CD4-positive, CD25-positive, alpha-beta regulatory T cell (primary cell): Measurements from ENCODE around the gene CCDC106. TPM values are rescaled to one million over a fixed set of nuclear protein-coding genes. Genes with fewer than 3 reads are reported as not detected.

Experiments
- ATAC-seq, 2 donors: fragments of 150-1000 bp; cut with Tn5 transposase; one replicate each; pipeline ENCODE4 v1.10.0; 2021; ENCODE audit warnings: low read depth in 2 of 2, moderate number of reproducible peaks in 2 of 2, moderate library complexity in 1 of 2
- DNase-seq, 3 donors: peaks; one replicate each; pipeline versions ENCODE4 v3.0.0 to v3.0.0-alpha.2; 2012 to 2022; ENCODE audit warnings: mixed read lengths in 1 of 3
- H3K27ac ChIP-seq: one replicate; pipeline ENCODE4 v1.7.0; 2013; ENCODE audit warnings: mild to moderate bottlenecking, low read length; ENCODE audit not compliant: insufficient read depth, poor library complexity, severe bottlenecking
- H3K27me3 ChIP-seq: one replicate; pipeline ENCODE4 v1.7.0; 2013; ENCODE audit warnings: low read length; ENCODE audit not compliant: control insufficient read depth, insufficient read depth
- H3K36me3 ChIP-seq: one replicate; pipeline ENCODE4 v1.7.0; 2013; ENCODE audit warnings: mild to moderate bottlenecking, low read length, moderate library complexity; ENCODE audit not compliant: control insufficient read depth, insufficient read depth
- H3K4me1 ChIP-seq: 2 replicates; pipeline ENCODE4 v1.7.0; 2013; ENCODE audit warnings: mild to moderate bottlenecking, low read length; ENCODE audit not compliant: insufficient read depth, control insufficient read depth, poor library complexity, severe bottlenecking
- H3K4me3 ChIP-seq: one replicate; pipeline ENCODE4 v1.7.0; 2013; ENCODE audit warnings: low read depth, mild to moderate bottlenecking, low read length, moderate library complexity
- H3K9me3 ChIP-seq, 2 experiments: 1 replicate in 1 of 2; 2 replicates in 1 of 2; pipeline ENCODE4 v1.7.0; 2013; ENCODE audit warnings: low read length in 2 of 2, mild to moderate bottlenecking in 1 of 2, moderate library complexity in 1 of 2; ENCODE audit not compliant: control insufficient read depth in 2 of 2
- H3K27ac Mint-ChIP-seq, 3 donors: one replicate each; pipeline ENCODE4 v1.8.0; 2020 to 2022; ENCODE audit warnings: mild to moderate bottlenecking in 3 of 3, mixed read lengths in 3 of 3, moderate library complexity in 2 of 3
- H3K27me3 Mint-ChIP-seq: one replicate; pipeline ENCODE4 v1.8.0; 2022; ENCODE audit warnings: mild to moderate bottlenecking, mixed read lengths
- H3K36me3 Mint-ChIP-seq: one replicate; pipeline ENCODE4 v1.8.0; 2020; ENCODE audit warnings: mixed read lengths
- H3K4me1 Mint-ChIP-seq, 4 donors: one replicate each; pipeline ENCODE4 v1.8.0; 2020 to 2022; ENCODE audit warnings: mixed read lengths in 4 of 4, mild to moderate bottlenecking in 1 of 4
- H3K4me3 Mint-ChIP-seq, 4 donors: one replicate each; pipeline ENCODE4 v1.8.0; 2020 to 2022; ENCODE audit warnings: mild to moderate bottlenecking in 4 of 4, mixed read lengths in 4 of 4, moderate library complexity in 3 of 4
- H3K9me3 Mint-ChIP-seq, 7 donors: one replicate each; pipeline ENCODE4 v1.8.0; 2020 to 2022; ENCODE audit warnings: mixed read lengths in 7 of 7, mild to moderate bottlenecking in 3 of 7, moderate library complexity in 2 of 7
- polyA plus RNA-seq, 4 donors: library from polyadenylated mRNA; unstranded; fragments of 300-500 nt; fragmentation: Illumina TruSeq; gene quantifications; one replicate each; pipeline ENCODE4 v1.2.3, GENCODE V29; 2021
- total RNA-seq: library from RNA; stranded (reverse); gene quantifications from one replicate; pipeline ENCODE4 v1.2.3, GENCODE V29; 2022

Gene CCDC106
- total and polyA plus RNA-seq, 5 donors from 2014 or later, result 0.22 to 1.0 (median 0.56) TPM

- Histone ChIP-seq H3K4me3 (no peak overlapping the region), H3K36me3 (peaks cover 73% of the 10 kb centered on the region), H3K4me1 (peaks cover 11% of the 10 kb centered on the region), H3K9me3 (no peaks in the 10 kb centered on the region), H3K27ac (no peak overlapping the region), H3K27me3 (no peaks in the 10 kb centered on the region)
- Mint-ChIP-seq H3K4me3 (no peak overlapping the region), H3K36me3 (peaks cover 27% of the 10 kb centered on the region), H3K27me3 (no peaks in the 10 kb centered on the region), H3K4me1 (peaks cover 5 to 53% (median 11%) of the 10 kb centered on the region in 4 donors), H3K9me3 (no peaks in the 10 kb centered on the region), H3K27ac (no peak overlapping the region)
- DNase-seq, result no peak
- no peak for ATAC-seq
Measured at GRCh38 chr19:55668603-55669348, 20.8 kb downstream of the CCDC106 start.

DNA sequence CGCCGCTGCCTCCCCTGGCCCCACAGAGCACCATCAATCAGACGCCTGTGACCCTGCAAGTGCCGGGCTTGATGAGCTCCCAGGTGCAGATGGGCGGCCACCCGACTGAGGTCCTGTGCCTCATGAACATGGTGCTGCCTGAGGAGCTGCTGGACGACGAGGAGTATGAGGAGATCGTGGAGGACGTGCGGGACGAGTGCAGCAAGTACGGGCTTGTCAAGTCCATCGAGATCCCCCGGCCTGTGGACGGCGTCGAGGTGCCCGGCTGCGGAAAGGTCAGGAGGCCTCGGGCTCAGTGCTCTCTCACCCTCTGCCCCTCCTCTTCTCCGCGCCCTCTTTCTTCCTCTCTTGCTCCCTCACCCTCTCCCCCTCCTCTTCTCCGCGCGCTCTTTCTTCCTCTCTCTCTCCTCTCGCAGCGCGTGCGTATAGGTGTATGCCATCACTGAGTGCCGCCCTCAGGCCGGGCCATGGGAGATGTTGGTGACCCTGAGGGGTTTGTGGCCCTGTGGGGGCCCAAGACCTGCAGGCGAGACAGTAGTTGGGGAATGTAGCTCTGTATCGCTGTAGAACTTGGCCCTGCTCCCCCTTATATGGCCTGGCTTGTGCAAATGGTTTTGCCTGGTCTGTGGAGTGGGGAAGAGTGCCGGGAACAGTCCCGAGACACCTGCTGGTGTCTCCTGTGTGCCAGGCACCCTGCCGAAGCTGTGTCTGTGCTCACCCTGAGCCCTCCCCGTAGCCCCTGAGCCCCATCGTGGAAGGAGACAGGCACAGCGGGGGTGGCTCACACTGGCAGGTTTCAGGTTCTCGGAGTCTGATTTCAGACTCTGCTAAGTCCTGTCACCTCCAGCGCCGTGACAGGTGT is 21.6 kb downstream of the CCDC106 start:
- peaks cover 5 to 53% (median 11%) of the 10 kb centered on the region in 4 donors for H3K4me1 Mint-ChIP-seq
- no peak for DNase-seq
- Histone ChIP-seq H3K27me3 (no peaks in the 10 kb centered on the region), H3K4me1 (peaks cover 16% of the 10 kb centered on the region), H3K4me3 (no peak overlapping the region), H3K27ac (no peak overlapping the region), H3K9me3 (no peaks in the 10 kb centered on the region), H3K36me3 (peaks cover 65% of the 10 kb centered on the region)
- H3K27ac Mint-ChIP-seq, result no peak overlapping the region
- H3K9me3 Mint-ChIP-seq, result no peaks in the 10 kb centered on the region
- no peak for ATAC-seq
- no peaks in the 10 kb centered on the region for H3K27me3 Mint-ChIP-seq
- H3K36me3 Mint-ChIP-seq, result peaks cover 21% of the 10 kb centered on the region
- peak overlapping the region in 1 of 4 donors; percentile 61 for H3K4me3 Mint-ChIP-seq

- Histone ChIP-seq H3K27ac (peak overlapping the region; percentile 19), H3K36me3 (peaks cover 60% of the 10 kb centered on the region)
- peaks cover 18% of the 10 kb centered on the region for H3K36me3 Mint-ChIP-seq
Measured at GRCh38 chr19:55670280-55671053, 22.5 kb downstream of the CCDC106 start.

GRCh38 chr19:55671054-55671378 is 23.0 kb downstream of the CCDC106 start:
- peak overlapping the region in 2 of 4 donors; percentile 59 to 86 for H3K4me3 Mint-ChIP-seq
- Histone ChIP-seq H3K36me3 (peaks cover 57% of the 10 kb centered on the region), H3K27me3 (no peaks in the 10 kb centered on the region), H3K9me3 (no peaks in the 10 kb centered on the region), H3K4me3 (no peak overlapping the region), H3K4me1 (peaks cover 24% of the 10 kb centered on the region), H3K27ac (peak overlapping the region; percentile 19)
- ATAC-seq, result no peak
- peak overlapping the region in 1 of 3 donors; percentile 52 for H3K27ac Mint-ChIP-seq
- no peaks in the 10 kb centered on the region for H3K9me3 Mint-ChIP-seq
- H3K36me3 Mint-ChIP-seq, result peaks cover 16% of the 10 kb centered on the region
- DNase-seq, result no peak
- H3K27me3 Mint-ChIP-seq, result no peaks in the 10 kb centered on the region
- peaks cover 13 to 53% (median 17%) of the 10 kb centered on the region in 4 donors for H3K4me1 Mint-ChIP-seq

More at GRCh38 chr19:55670280-55671053, 22.5 kb downstream of the CCDC106 start:
- H3K27ac Mint-ChIP-seq, result no peak overlapping the region
- Histone ChIP-seq H3K4me3 (no peak overlapping the region), H3K9me3 (no peaks in the 10 kb centered on the region), H3K27me3 (no peaks in the 10 kb centered on the region), H3K4me1 (peaks cover 19% of the 10 kb centered on the region)
- no peaks in the 10 kb centered on the region for H3K27me3 Mint-ChIP-seq
- peak in 2 of 3 donors; percentile 22 to 27 for DNase-seq
- H3K4me3 Mint-ChIP-seq, result peak overlapping the region in 3 of 4 donors; percentile 21 to 86 (median 61)
- no peak for ATAC-seq
- peaks cover 8 to 51% (median 11%) of the 10 kb centered on the region in 4 donors for H3K4me1 Mint-ChIP-seq
- no peaks in the 10 kb centered on the region for H3K9me3 Mint-ChIP-seq

GRCh38 chr19:55672418-55672817 is 24.4 kb downstream of the CCDC106 start:
- Mint-ChIP-seq H3K36me3 (peaks cover 15% of the 10 kb centered on the region), H3K4me1 (peaks cover 19 to 56% (median 24%) of the 10 kb centered on the region in 4 donors)

DNA sequence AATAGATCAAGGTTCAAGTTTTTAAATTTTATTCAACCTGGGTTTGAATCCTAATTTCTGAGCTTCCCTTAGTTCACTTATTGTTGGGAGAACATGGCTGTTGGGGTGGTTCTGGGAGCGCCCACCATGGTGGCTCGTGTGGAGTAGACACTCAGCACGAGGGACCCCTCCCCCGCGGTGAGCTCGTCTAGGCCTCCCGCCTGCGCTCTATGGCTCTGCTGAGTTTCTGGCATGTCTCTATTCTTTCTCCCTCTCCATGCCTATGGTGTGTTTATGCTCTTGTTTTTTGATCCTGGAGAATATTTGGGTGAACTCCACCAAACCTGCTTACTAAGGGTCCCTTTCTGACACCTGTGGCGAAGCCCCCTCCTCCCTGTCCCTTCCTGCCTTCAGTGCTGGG is 25.5 kb downstream of the CCDC106 start:
- Mint-ChIP-seq H3K9me3 (peaks cover 0 to 3% (median 0%) of the 10 kb centered on the region in 7 donors), H3K27me3 (no peaks in the 10 kb centered on the region), H3K4me1 (peaks cover 19 to 62% (median 29%) of the 10 kb centered on the region in 4 donors), H3K4me3 (peak overlapping the region; percentile 47 to 76 (median 56)), H3K27ac (peak overlapping the region in 2 of 3 donors; percentile 38 to 42), H3K36me3 (peaks cover 19% of the 10 kb centered on the region)
- peaks cover 45% of the 10 kb centered on the region for H3K4me1 ChIP-seq
- ATAC-seq (no peak), DNase-seq (no peak)
- peaks cover 44% of the 10 kb centered on the region for H3K36me3 ChIP-seq
- H3K27me3 ChIP-seq, result no peaks in the 10 kb centered on the region
- H3K4me3 ChIP-seq, result no peak overlapping the region
- no peaks in the 10 kb centered on the region for H3K9me3 ChIP-seq
- H3K27ac ChIP-seq, result peak overlapping the region; percentile 85

More at GRCh38 chr19:55672418-55672817, 24.4 kb downstream of the CCDC106 start:
- Mint-ChIP-seq H3K9me3 (peaks cover 0 to 3% (median 0%) of the 10 kb centered on the region in 7 donors), H3K27me3 (no peaks in the 10 kb centered on the region), H3K4me3 (peak overlapping the region in 3 of 4 donors; percentile 6 to 76 (median 44)), H3K27ac (no peak overlapping the region)
- Histone ChIP-seq H3K36me3 (peaks cover 48% of the 10 kb centered on the region), H3K27me3 (no peaks in the 10 kb centered on the region), H3K27ac (peak overlapping the region; percentile 6), H3K9me3 (no peaks in the 10 kb centered on the region), H3K4me3 (no peak overlapping the region), H3K4me1 (peaks cover 38% of the 10 kb centered on the region)
- ATAC-seq (no peak), DNase-seq (no peak)

DNA sequence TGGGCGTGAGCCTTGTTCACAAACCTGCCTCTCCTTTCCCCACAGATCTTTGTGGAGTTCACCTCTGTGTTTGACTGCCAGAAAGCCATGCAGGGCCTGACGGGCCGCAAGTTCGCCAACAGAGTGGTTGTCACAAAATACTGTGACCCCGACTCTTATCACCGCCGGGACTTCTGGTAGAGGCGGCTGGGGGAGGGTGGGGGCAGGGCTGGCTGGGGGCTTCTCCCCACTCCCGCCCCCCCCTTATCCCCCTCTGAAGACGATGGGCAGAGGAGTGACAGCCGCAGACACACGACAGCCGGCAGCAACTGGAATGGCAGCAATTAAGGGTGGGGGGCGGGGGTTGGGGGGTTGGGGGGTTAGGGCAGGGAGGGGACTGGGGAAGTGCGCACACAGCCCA is 25.9 kb downstream of the CCDC106 start:
- Histone ChIP-seq H3K36me3 (peaks cover 45% of the 10 kb centered on the region), H3K4me1 (peaks cover 45% of the 10 kb centered on the region), H3K27ac (peak overlapping the region; percentile 85), H3K27me3 (no peaks in the 10 kb centered on the region), H3K9me3 (no peaks in the 10 kb centered on the region), H3K4me3 (no peak overlapping the region)
- Mint-ChIP-seq H3K36me3 (peaks cover 19% of the 10 kb centered on the region), H3K4me1 (peaks cover 19 to 66% (median 29%) of the 10 kb centered on the region in 4 donors), H3K27me3 (no peaks in the 10 kb centered on the region), H3K4me3 (peak overlapping the region; percentile 47 to 76 (median 56)), H3K9me3 (peaks cover 0 to 3% (median 0%) of the 10 kb centered on the region in 7 donors), H3K27ac (peak overlapping the region in 2 of 3 donors; percentile 42 to 71)
- no peak for DNase-seq
- no peak for ATAC-seq
